ENCODE measurements around the gene TSEN2. TPM values are rescaled to one million over a fixed set of nuclear protein-coding genes. Genes with fewer than 3 reads are reported as not detected.

TSEN2 gene
- total RNA-seq, 2 donors from 2014 or later: 13.7 to 21.1 TPM

DNA sequence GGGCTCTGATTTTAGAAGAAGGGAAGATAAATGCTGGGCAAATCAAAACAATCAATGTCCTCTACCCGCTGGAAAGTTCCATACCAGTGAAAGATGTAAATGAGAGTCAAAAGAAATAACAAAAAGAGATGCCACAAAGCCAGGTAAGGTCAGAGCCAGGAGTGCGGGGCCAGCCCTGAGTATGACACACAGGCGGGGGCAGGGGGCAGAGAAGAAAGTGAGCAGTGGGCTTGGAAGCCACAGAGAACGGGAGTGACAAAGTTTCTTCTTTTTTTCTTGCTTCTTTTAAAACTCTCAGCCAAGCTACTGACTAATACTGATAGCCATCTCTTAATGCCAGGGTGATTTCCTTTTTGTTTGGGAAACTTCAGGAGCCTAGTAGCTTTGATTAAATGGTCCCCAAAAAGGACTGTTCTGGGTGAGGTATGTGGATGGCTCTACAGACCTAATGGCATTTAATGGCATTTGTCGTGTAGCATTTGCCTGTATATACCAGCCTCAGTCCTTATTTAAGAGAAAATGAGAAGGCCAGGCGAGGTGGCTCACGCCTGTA lies 23.1 kb upstream of the TSEN2 start:
- H3K4me3 ChIP-seq: no peak overlapping the region
- intact Hi-C loops (cut with DNase I): loop anchor here (10.0 kb wide), 1 partner anchor 156 kb away; no protein-coding TSS in a partner anchor
- no peaks in the 10 kb centered on the region for H3K36me3 ChIP-seq
- peak overlapping the region in 1 of 2 donors; percentile 22 for H3K9ac ChIP-seq (ENCODE audit: low read depth in 2 of 2, low read length in 2 of 2)
- H3K4me1 ChIP-seq: peaks cover 14% of the 10 kb centered on the region
- H3K27ac ChIP-seq: peak overlapping the region; percentile 61
- TF ChIP-seq, protein P1, sequence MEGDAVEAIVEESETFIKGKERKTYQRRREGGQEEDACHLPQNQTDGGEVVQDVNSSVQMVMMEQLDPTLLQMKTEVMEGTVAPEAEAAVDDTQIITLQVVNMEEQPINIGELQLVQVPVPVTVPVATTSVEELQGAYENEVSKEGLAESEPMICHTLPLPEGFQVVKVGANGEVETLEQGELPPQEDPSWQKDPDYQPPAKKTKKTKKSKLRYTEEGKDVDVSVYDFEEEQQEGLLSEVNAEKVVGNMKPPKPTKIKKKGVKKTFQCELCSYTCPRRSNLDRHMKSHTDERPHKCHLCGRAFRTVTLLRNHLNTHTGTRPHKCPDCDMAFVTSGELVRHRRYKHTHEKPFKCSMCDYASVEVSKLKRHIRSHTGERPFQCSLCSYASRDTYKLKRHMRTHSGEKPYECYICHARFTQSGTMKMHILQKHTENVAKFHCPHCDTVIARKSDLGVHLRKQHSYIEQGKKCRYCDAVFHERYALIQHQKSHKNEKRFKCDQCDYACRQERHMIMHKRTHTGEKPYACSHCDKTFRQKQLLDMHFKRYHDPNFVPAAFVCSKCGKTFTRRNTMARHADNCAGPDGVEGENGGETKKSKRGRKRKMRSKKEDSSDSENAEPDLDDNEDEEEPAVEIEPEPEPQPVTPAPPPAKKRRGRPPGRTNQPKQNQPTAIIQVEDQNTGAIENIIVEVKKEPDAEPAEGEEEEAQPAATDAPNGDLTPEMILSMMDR (IDR thresholded peaks at IDR 0.05): no peak
- no peaks in the 10 kb centered on the region for H3K9me3 ChIP-seq
- DNase-seq: no peak
- no peaks in the 10 kb centered on the region for H3K27me3 ChIP-seq

DNA sequence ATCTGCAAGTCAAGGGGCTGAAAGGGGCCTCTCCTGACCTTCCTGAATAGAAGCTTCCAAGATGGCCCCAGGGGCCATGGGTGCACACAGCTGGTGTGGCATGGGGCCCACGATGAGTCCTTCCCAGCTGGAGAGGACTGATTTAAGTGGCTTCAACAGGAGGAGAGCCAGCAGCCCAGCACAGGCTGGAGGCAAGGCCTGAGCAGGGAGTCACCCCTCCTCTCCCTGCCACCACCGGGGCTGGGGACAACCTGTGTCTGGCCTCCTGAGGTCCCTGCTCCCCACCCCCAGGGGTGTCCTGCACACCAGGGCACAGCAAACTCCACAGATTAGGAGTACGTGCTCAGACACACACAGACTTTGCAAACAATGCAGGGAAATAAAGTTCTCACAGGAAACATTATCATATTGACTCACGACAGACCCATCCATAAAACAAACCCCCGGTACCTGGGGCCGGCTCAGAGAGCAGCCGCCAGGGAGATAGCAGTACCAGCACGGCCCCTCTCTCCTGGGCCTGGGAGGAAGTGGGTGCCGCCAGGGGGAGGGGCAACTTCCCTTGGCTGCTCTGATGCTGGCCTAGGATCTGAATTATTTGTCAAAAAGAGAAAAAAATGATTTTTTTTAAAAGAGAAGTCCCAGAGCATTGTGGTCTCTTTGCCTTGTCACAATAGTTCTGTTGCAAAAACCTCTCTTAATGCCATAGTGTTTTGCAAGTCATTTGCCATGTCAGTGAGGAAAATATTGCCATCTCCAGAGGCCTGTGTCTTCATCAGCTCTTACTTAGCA lies 21.9 kb upstream of the TSEN2 start:
- Histone ChIP-seq H3K36me3 (no peaks in the 10 kb centered on the region), H3K4me1 (peaks cover 14% of the 10 kb centered on the region), H3K9me3 (no peaks in the 10 kb centered on the region), H3K4me3 (no peak overlapping the region), H3K27me3 (no peaks in the 10 kb centered on the region), H3K27ac (peak overlapping the region; percentile 58), H3K9ac (ENCODE audit: low read depth in 2 of 2, low read length in 2 of 2) (peak overlapping the region; percentile 24 to 55)
- TF ChIP-seq, protein P1 (IDR thresholded peaks at IDR 0.05): no peak
- peak; percentile 59 for DNase-seq
- intact Hi-C loops (cut with DNase I): loop anchor here (10.0 kb wide), 1 partner anchor 158 kb away; no protein-coding TSS in a partner anchor

DNA sequence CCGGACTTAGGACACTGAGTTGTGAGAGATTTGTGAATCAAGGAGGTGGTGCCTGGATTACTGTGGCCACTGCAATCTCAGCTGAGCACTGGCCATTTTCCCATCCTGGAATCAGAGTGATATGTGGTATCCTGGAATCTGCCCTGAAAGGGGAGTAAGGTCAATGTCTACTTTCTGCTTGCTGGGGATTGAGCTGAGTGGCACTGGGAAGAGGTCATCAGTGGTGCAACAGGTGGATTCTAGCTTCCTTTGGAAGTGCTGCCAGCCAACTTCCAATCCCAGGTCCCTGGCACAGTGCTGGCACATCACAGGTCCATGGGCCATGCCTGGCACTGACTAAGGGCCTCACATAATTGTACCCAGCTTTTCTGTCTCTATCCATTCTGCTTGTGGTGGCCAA lies 20.6 kb upstream of the TSEN2 start:
- no peaks in the 10 kb centered on the region for H3K27me3 ChIP-seq
- TF ChIP-seq, protein P1 (IDR thresholded peaks at IDR 0.05): no peak
- no peak overlapping the region for H3K4me3 ChIP-seq
- no peaks in the 10 kb centered on the region for H3K36me3 ChIP-seq
- peaks cover 13% of the 10 kb centered on the region for H3K4me1 ChIP-seq
- H3K9me3 ChIP-seq: no peaks in the 10 kb centered on the region
- intact Hi-C loops (cut with DNase I): loop anchor here (10.0 kb wide), 1 partner anchor 159 kb away; no protein-coding TSS in a partner anchor
- no peak overlapping the region for H3K27ac ChIP-seq
- no peak overlapping the region for H3K9ac ChIP-seq (ENCODE audit: low read depth in 2 of 2, low read length in 2 of 2)
- no peak for DNase-seq

DNA sequence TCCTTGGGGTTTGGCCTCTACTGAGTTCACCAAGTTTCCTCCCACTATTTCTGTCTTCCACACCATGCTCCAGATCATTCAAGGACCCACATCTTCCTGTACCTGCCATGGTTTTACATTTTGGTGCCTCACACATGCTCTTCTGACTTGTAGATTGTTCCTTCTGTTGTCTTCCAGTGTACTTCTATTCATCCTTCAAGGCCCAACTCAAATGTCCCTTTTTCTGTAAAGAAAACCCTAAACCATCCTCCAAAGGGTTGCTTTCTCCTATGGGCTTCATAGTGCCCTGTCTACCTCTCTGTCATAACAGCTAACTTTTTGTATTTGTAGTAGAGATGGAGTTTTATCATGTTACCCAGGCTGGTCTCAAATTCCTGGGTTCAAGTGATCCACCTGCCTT lies 20.1 kb upstream of the TSEN2 start:
- H3K9ac ChIP-seq (ENCODE audit: low read depth in 2 of 2, low read length in 2 of 2): no peak overlapping the region
- intact Hi-C loops (cut with DNase I): loop anchor here (10.0 kb wide), 1 partner anchor 159 kb away; no protein-coding TSS in a partner anchor
- peaks cover 11% of the 10 kb centered on the region for H3K4me1 ChIP-seq
- TF ChIP-seq, protein P1 (IDR thresholded peaks at IDR 0.05): no peak
- no peaks in the 10 kb centered on the region for H3K27me3 ChIP-seq
- no peaks in the 10 kb centered on the region for H3K9me3 ChIP-seq
- H3K36me3 ChIP-seq: no peaks in the 10 kb centered on the region
- H3K4me3 ChIP-seq: no peak overlapping the region
- no peak overlapping the region for H3K27ac ChIP-seq
- DNase-seq: no peak

DNA sequence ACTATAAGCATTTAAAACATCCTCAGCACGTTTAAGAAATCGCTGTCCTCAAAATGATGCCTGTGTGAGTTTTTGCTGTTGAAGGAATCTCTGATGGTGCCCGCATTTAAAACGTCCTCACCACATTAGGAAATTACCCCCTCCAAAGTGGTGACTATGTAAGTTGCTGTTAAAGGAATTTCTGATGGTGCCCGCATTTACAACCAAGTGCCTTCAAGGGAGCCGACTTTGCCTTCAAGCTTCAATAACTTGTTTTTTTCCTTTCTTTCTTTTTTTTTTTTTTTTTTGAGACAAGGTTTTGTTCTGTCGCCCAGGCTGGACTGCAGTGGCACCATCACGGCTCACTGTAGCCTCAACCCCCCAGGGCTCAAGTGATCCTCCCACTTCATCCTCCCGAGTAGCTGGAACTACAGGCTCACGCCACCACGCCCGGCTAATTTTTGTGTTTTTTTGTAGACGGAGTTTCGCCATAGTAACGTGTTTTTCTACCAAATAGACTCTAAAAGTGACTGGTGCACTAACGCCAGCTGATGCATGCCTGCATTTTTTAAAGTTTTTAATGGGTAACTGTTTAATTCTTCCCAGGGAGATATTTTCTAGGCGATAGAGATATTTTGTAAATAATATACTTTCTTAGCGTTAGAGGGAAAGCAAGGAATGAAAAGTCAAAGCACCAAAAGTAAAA lies 19.0 kb upstream of the TSEN2 start:
- no peak for DNase-seq
- H3K27ac ChIP-seq: no peak overlapping the region
- H3K4me1 ChIP-seq: peaks cover 11% of the 10 kb centered on the region
- H3K27me3 ChIP-seq: no peaks in the 10 kb centered on the region
- intact Hi-C loops (cut with DNase I): loop anchor here (10.0 kb wide), 1 partner anchor 160 kb away; no protein-coding TSS in a partner anchor
- no peaks in the 10 kb centered on the region for H3K9me3 ChIP-seq
- no peak overlapping the region for H3K9ac ChIP-seq (ENCODE audit: low read depth in 2 of 2, low read length in 2 of 2)
- TF ChIP-seq, protein P1 (IDR thresholded peaks at IDR 0.05): no peak
- no peaks in the 10 kb centered on the region for H3K36me3 ChIP-seq
- no peak overlapping the region for H3K4me3 ChIP-seq
